ENCODE data around the gene ZNF655.

DNA sequence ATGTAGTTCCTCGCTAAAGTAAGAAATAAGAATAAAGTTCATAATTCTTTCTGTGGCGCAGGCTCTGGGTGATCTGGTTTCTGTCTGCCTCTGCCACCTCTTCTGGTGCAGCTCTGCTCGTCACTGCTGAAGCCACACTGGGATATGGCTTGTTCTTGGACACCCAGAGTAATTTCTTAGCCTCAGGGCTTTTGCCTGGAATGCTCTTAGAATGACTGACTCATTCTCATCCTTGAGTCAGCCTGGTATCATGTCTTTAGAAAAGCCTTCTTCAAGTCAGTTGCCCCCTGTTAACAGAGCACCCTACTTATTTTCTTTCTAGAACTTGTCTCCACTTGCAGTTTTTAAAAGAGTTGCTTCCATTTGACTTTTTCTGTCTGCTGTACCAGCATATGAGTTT lies 60.3 kb downstream of the ZNF655 start:
- TF ChIP-seq, protein P1, sequence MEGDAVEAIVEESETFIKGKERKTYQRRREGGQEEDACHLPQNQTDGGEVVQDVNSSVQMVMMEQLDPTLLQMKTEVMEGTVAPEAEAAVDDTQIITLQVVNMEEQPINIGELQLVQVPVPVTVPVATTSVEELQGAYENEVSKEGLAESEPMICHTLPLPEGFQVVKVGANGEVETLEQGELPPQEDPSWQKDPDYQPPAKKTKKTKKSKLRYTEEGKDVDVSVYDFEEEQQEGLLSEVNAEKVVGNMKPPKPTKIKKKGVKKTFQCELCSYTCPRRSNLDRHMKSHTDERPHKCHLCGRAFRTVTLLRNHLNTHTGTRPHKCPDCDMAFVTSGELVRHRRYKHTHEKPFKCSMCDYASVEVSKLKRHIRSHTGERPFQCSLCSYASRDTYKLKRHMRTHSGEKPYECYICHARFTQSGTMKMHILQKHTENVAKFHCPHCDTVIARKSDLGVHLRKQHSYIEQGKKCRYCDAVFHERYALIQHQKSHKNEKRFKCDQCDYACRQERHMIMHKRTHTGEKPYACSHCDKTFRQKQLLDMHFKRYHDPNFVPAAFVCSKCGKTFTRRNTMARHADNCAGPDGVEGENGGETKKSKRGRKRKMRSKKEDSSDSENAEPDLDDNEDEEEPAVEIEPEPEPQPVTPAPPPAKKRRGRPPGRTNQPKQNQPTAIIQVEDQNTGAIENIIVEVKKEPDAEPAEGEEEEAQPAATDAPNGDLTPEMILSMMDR (conservative IDR thresholded peaks at IDR 0.05; ENCODE audit: low read depth, low read length): no peak
- no peak for TF ChIP-seq EZH2 (IDR thresholded peaks at IDR 0.05; ENCODE audit: borderline replicate concordance, low read depth, low read length, poor library complexity, severe bottlenecking)

All from A673 (cell line).